Osteoblast (primary cell): ENCODE measurements around the gene XYLT1. TPM values are rescaled to one million over a fixed set of nuclear protein-coding genes. Genes with fewer than 3 reads are reported as not detected.

Experiments
- DNase-seq: peaks from one replicate; pipeline ENCODE4 v3.0.0; 2011; ENCODE audit warnings: low spot score, mixed read lengths; ENCODE audit not compliant: insufficient read length; ENCODE audit errors: missing footprints
- H2AFZ ChIP-seq: 2 replicates; pipeline ENCODE4 v1.6.0; 2011; ENCODE audit warnings: mild to moderate bottlenecking, low read length
- H3K27ac ChIP-seq: 2 replicates; pipeline ENCODE4 v1.5.1; 2011; ENCODE audit warnings: mild to moderate bottlenecking, low read depth, low read length, moderate library complexity
- H3K27me3 ChIP-seq: 2 replicates; pipeline ENCODE4 v1.6.0; 2012; ENCODE audit warnings: mild to moderate bottlenecking, control low read depth, inconsistent platforms, low read length, moderate library complexity; ENCODE audit not compliant: insufficient read depth
- H3K36me3 ChIP-seq: 2 replicates; pipeline ENCODE4 v1.5.1; 2011; ENCODE audit warnings: mild to moderate bottlenecking, low read length, control low read depth, moderate library complexity; ENCODE audit not compliant: insufficient read depth
- H3K4me1 ChIP-seq: 2 replicates; pipeline ENCODE4 v1.5.1; 2011; ENCODE audit warnings: mild to moderate bottlenecking, low read length, control low read depth, moderate library complexity; ENCODE audit not compliant: insufficient read depth
- H3K4me2 ChIP-seq: 2 replicates; pipeline ENCODE4 v1.6.0; 2011; ENCODE audit warnings: mild to moderate bottlenecking, low read length; ENCODE audit not compliant: insufficient read depth
- H3K4me3 ChIP-seq: fragments of 200-600 bp; sonication (generic); 3 replicates; pipeline ENCODE4 v1.5.1; 2012; ENCODE audit warnings: mild to moderate bottlenecking, low read length, inconsistent platforms; ENCODE audit not compliant: insufficient read depth
- H3K79me2 ChIP-seq: 2 replicates; pipeline ENCODE4 v1.6.0; 2012; ENCODE audit warnings: mild to moderate bottlenecking, low read length, control low read depth, inconsistent platforms; ENCODE audit not compliant: insufficient read depth
- H3K9me3 ChIP-seq: 2 replicates; pipeline ENCODE4 v1.5.1; 2011; ENCODE audit warnings: low read depth, low read length, control low read depth
- H4K20me1 ChIP-seq: 2 replicates; pipeline ENCODE4 v1.6.0; 2012; ENCODE audit warnings: mild to moderate bottlenecking, low read length, control low read depth; ENCODE audit not compliant: insufficient read depth
- CTCF ChIP-seq: IDR thresholded peaks from 2 replicates; pipeline ENCODE4 v1.5.1; 2011; ENCODE audit warnings: mild to moderate bottlenecking, low read depth, low read length, moderate library complexity; ENCODE audit errors: extremely low read depth
- total RNA-seq: library from RNA; depleted of rRNA; stranded (reverse); fragments of >200 nt; gene quantifications from 2 replicates; pipeline ENCODE4 v1.2.3, GENCODE V29; 2012

XYLT1 gene
- total RNA-seq, 1 donor = 43.4 TPM

- no peaks in the 10 kb centered on the region for H3K27me3 ChIP-seq
- no peak overlapping the region for H3K4me2 ChIP-seq
- no peaks in the 10 kb centered on the region for H3K9me3 ChIP-seq
- H4K20me1 ChIP-seq = peaks cover 28% of the 10 kb centered on the region
- no peaks in the 10 kb centered on the region for H3K36me3 ChIP-seq
- no peak overlapping the region for H3K4me3 ChIP-seq
- H3K79me2 ChIP-seq = peaks cover 11% of the 10 kb centered on the region
- no peak overlapping the region for H3K27ac ChIP-seq
- TF ChIP-seq CTCF = no peak
- peaks cover 7% of the 10 kb centered on the region for H3K4me1 ChIP-seq
- no peak for DNase-seq
- no peak overlapping the region for H2AFZ ChIP-seq
Measured at GRCh38 chr16:17330044-17330443, 140.7 kb downstream of the XYLT1 start.

GRCh38 chr16:17329391-17329790, 141.4 kb downstream of the XYLT1 start:
- no peaks in the 10 kb centered on the region for H3K36me3 ChIP-seq
- H3K9me3 ChIP-seq = no peaks in the 10 kb centered on the region
- H4K20me1 ChIP-seq = peaks cover 28% of the 10 kb centered on the region
- no peaks in the 10 kb centered on the region for H3K27me3 ChIP-seq
- H3K4me1 ChIP-seq = peaks cover 7% of the 10 kb centered on the region
- DNase-seq = no peak
- H3K27ac ChIP-seq = no peak overlapping the region
- no peak for TF ChIP-seq CTCF
- H3K4me3 ChIP-seq = no peak overlapping the region
- peaks cover 11% of the 10 kb centered on the region for H3K79me2 ChIP-seq
- no peak overlapping the region for H2AFZ ChIP-seq
- H3K4me2 ChIP-seq = no peak overlapping the region

- H3K36me3 ChIP-seq = no peaks in the 10 kb centered on the region
- DNase-seq = no peak
- H3K9me3 ChIP-seq = no peaks in the 10 kb centered on the region
- TF ChIP-seq CTCF = no peak
- H3K27ac ChIP-seq = no peak overlapping the region
- H3K4me3 ChIP-seq = no peak overlapping the region
- peaks cover 28% of the 10 kb centered on the region for H4K20me1 ChIP-seq
- no peaks in the 10 kb centered on the region for H3K27me3 ChIP-seq
- peaks cover 11% of the 10 kb centered on the region for H3K79me2 ChIP-seq
- no peak overlapping the region for H2AFZ ChIP-seq
- peaks cover 3% of the 10 kb centered on the region for H3K4me1 ChIP-seq
- H3K4me2 ChIP-seq = no peak overlapping the region
Measured at GRCh38 chr16:17328932-17329331, 141.8 kb downstream of the XYLT1 start.

- Histone ChIP-seq H3K4me2 (no peak overlapping the region), H3K27ac (no peak overlapping the region), H3K9me3 (no peaks in the 10 kb centered on the region), H2AFZ (no peak overlapping the region), H3K27me3 (no peaks in the 10 kb centered on the region), H3K4me1 (no peaks in the 10 kb centered on the region), H3K79me2 (peaks cover 12% of the 10 kb centered on the region), H4K20me1 (peaks cover 29% of the 10 kb centered on the region), H3K4me3 (no peak overlapping the region), H3K36me3 (no peaks in the 10 kb centered on the region)
- no peak for DNase-seq
- no peak for TF ChIP-seq CTCF
Measured at GRCh38 chr16:17327664-17328335, 143.0 kb downstream of the XYLT1 start.
